Thyroid gland (tissue), 4 donors: ENCODE measurements around the gene FARS2.

Experiments used
- POLR2A ChIP-seq, 2 donors: fragments of 450-650 bp; IDR thresholded peaks; one replicate each; pipeline ENCODE4 v1.6.1; 2017; ENCODE audit warnings: antibody characterized with exemption in 2 of 2, mild to moderate bottlenecking in 2 of 2, moderate library complexity in 1 of 2
- TF ChIP-seq, protein P1 (sequence below), 6 experiments: fragments of 200-600 bp in 3 of 6; fragments of 450-650 bp in 3 of 6; sonication (generic) in 3 of 6; IDR thresholded peaks; one replicate each; pipeline ENCODE4 v1.5.1; 2016 to 2019; ENCODE audit warnings: antibody characterized with exemption in 6 of 6, mild to moderate bottlenecking in 2 of 6, inconsistent platforms in 1 of 6, moderate library complexity in 1 of 6

DNA sequence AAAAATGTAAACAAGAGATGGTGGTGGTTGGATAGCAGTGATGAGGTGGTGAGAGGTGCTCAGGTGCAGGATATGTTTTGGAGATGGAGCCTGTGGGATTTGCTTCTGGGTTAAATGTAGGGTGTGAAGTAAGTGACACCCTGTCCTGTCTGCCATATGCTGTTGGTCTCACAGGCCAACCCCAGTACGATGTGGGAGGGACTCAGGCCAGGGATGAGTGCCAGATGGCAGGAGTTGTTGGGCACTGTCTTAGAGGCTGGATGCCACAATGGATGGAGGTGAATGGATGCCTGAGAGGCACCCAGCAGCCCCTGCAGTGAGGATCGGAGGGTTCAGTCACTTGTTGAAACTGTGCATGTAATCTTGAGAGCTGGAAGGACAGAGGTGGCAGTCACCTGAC lies 486.1 kb downstream of the FARS2 start:
- TF ChIP-seq, protein P1, sequence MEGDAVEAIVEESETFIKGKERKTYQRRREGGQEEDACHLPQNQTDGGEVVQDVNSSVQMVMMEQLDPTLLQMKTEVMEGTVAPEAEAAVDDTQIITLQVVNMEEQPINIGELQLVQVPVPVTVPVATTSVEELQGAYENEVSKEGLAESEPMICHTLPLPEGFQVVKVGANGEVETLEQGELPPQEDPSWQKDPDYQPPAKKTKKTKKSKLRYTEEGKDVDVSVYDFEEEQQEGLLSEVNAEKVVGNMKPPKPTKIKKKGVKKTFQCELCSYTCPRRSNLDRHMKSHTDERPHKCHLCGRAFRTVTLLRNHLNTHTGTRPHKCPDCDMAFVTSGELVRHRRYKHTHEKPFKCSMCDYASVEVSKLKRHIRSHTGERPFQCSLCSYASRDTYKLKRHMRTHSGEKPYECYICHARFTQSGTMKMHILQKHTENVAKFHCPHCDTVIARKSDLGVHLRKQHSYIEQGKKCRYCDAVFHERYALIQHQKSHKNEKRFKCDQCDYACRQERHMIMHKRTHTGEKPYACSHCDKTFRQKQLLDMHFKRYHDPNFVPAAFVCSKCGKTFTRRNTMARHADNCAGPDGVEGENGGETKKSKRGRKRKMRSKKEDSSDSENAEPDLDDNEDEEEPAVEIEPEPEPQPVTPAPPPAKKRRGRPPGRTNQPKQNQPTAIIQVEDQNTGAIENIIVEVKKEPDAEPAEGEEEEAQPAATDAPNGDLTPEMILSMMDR (IDR thresholded peaks at IDR 0.05): no peak
- no peak for TF ChIP-seq POLR2A (IDR thresholded peaks at IDR 0.05)
